ENCODE data around the gene ZFY. TPM values are rescaled to one million over a fixed set of nuclear protein-coding genes. Genes with fewer than 3 reads are reported as not detected.

Gene ZFY
- total and polyA plus RNA-seq, 2 of the 8 experiments (the other 6 are each of a cell fraction or from before 2014, with no cell fraction given): 1.5 to 8.9 TPM

GRCh38 chrY:2913066-2913815 is 21.9 kb upstream of the ZFY start:
- H3K9ac ChIP-seq (replicated peaks in 1 of 4; ENCODE audit: extremely low read depth in 1 of 4, low read depth in 3 of 4, low read length in 3 of 4): no peak overlapping the region
- no peaks in the 10 kb centered on the region for H3K27me3 ChIP-seq (replicated peaks in 1 of 4; ENCODE audit: control insufficient read depth in 3 of 4, extremely low read depth in 1 of 4, insufficient read depth in 3 of 4, low read length in 3 of 4)
- no peak overlapping the region for H3K18ac ChIP-seq (ENCODE audit: extremely low read depth, low read length)
- H2BK15ac ChIP-seq (ENCODE audit: low read length): no peak overlapping the region
- no peaks in the 10 kb centered on the region for H3K23me2 ChIP-seq (ENCODE audit: low read depth, low read length)
- H3K79me2 ChIP-seq (ENCODE audit: control insufficient read depth in 1 of 2, insufficient read depth in 2 of 2, low read length in 2 of 2): no peaks in the 10 kb centered on the region
- no peak overlapping the region for H4K8ac ChIP-seq (ENCODE audit: extremely low read depth, insufficient read depth, low read length)
- no peaks in the 10 kb centered on the region for H3K4me1 ChIP-seq (replicated peaks in 1 of 4; ENCODE audit: control insufficient read depth in 3 of 4, insufficient read depth in 4 of 4, low read length in 3 of 4)
- ChIA-PET CTCF (ENCODE audit: partially characterized antibody) (interaction anchor here (0.6 to 1.7 kb wide), 3 partner anchors 10 to 69 kb away, joined by 3 to 7 read pairs (median 4); no protein-coding TSS in a partner anchor), POLR2A (ENCODE audit: partially characterized antibody) (no interaction called here)
- H3K4me2 ChIP-seq (ENCODE audit: insufficient read depth in 1 of 2, low read depth in 2 of 2, low read length in 2 of 2): no peak overlapping the region
- no peak overlapping the region for H3K56ac ChIP-seq (replicated peaks; ENCODE audit: insufficient read length, low read depth, low read length)
- H3K23ac ChIP-seq (ENCODE audit: insufficient read length): no peak overlapping the region
- H2BK12ac ChIP-seq (ENCODE audit: low read depth, low read length): no peak overlapping the region
- FAIRE-seq (no peak), DNase-seq (ENCODE audit: low read depth in 1 of 2, low spot score in 2 of 2) (no peak)
- H2BK20ac ChIP-seq (ENCODE audit: low read length): no peak overlapping the region
- H4K91ac ChIP-seq (replicated peaks; ENCODE audit: insufficient read length, low read length): no peak overlapping the region
- no peak overlapping the region for H3K27ac ChIP-seq (ENCODE audit: low read depth, low read length)
- no peak overlapping the region for H3K4ac ChIP-seq (replicated peaks; ENCODE audit: insufficient read length, low read depth, low read length)
- no peak overlapping the region for H2AK5ac ChIP-seq (ENCODE audit: low read depth, low read length)
- H4K5ac ChIP-seq (ENCODE audit: insufficient read length, low read depth, low read length): no peak overlapping the region
- H3K79me1 ChIP-seq (ENCODE audit: low read depth, low read length): no peaks in the 10 kb centered on the region
- H3K4me3 ChIP-seq (ENCODE audit: extremely low read depth in 1 of 4, insufficient read depth in 2 of 4, low read depth in 3 of 4, low read length in 4 of 4): no peak overlapping the region
- TF ChIP-seq RXRA (IDR thresholded peaks at IDR 0.05; ENCODE audit: insufficient read depth, low read depth, low read length): no peak
- peak in 2 of 3 experiments; percentile 28 to 31; a peak in 2 of 4 replicates for TF ChIP-seq CTCF (IDR thresholded peaks at IDR 0.05; ENCODE audit: control extremely low read depth in 1 of 3, insufficient read depth in 1 of 3, low read depth in 1 of 3, low read length in 3 of 3)
- no peak for TF ChIP-seq CHD2 (IDR thresholded peaks at IDR 0.05; ENCODE audit: low read length)
- TF ChIP-seq JUND (IDR thresholded peaks at IDR 0.05; ENCODE audit: low read length): peak; percentile 70
- TF ChIP-seq CREB1 (IDR thresholded peaks at IDR 0.05): no peak
- TF ChIP-seq RAD21 (IDR thresholded peaks at IDR 0.05 in 1 of 2, conservative IDR thresholded peaks at IDR 0.05 in 1 of 2; ENCODE audit: low read depth in 2 of 2, low read length in 2 of 2): peak; percentile 25 to 44; a peak in 3 of 4 replicates
- H4K20me1 ChIP-seq (replicated peaks in 1 of 2; ENCODE audit: control insufficient read depth in 1 of 2, insufficient read depth in 2 of 2, low read length in 2 of 2): no peaks in the 10 kb centered on the region
- H3K14ac ChIP-seq (ENCODE audit: insufficient read length): no peak overlapping the region
- no peak overlapping the region for H2BK120ac ChIP-seq (replicated peaks; ENCODE audit: low read depth, low read length)
- no peaks in the 10 kb centered on the region for H3K9me3 ChIP-seq (ENCODE audit: insufficient read depth in 2 of 2, low read depth in 1 of 2, low read length in 1 of 2)
- H2BK5ac ChIP-seq (ENCODE audit: low read depth, low read length): no peak overlapping the region
- H3K36me3 ChIP-seq (ENCODE audit: control insufficient read depth in 2 of 4, insufficient read depth in 4 of 4, low read length in 3 of 4): no peaks in the 10 kb centered on the region
- H2AFZ ChIP-seq (ENCODE audit: low read length): no peak overlapping the region

Measured in H1 (cell line).